Effector memory CD4-positive, alpha-beta T cell (primary cell): ENCODE results near the gene SCARB1.

Experiments used
- DNase-seq, 3 donors: peaks; one replicate each; pipeline ENCODE4 v3.0.0-alpha.2; 2020
- H3K27ac ChIP-seq: 2 replicates; pipeline ENCODE4 v1.7.0; 2013; ENCODE audit warnings: mild to moderate bottlenecking, low read length, moderate library complexity; ENCODE audit not compliant: insufficient read depth, poor library complexity, severe bottlenecking
- H3K27me3 ChIP-seq: replicated peaks from 2 replicates; pipeline ENCODE4 v1.7.0; 2013; ENCODE audit warnings: mild to moderate bottlenecking, low read length; ENCODE audit not compliant: insufficient read depth, control insufficient read depth, poor library complexity, severe bottlenecking
- H3K36me3 ChIP-seq: 2 replicates; pipeline ENCODE4 v1.7.0; 2013; ENCODE audit warnings: mild to moderate bottlenecking, low read length, moderate library complexity; ENCODE audit not compliant: control insufficient read depth, insufficient read depth
- H3K4me1 ChIP-seq: 2 replicates; pipeline ENCODE4 v1.7.0; 2013; ENCODE audit warnings: low read length, mild to moderate bottlenecking; ENCODE audit not compliant: control insufficient read depth, insufficient read depth, poor library complexity, severe bottlenecking
- H3K4me3 ChIP-seq: 2 replicates; pipeline ENCODE4 v1.7.0; 2013; ENCODE audit warnings: low read length, low read depth, mild to moderate bottlenecking; ENCODE audit not compliant: insufficient read depth, poor library complexity, severe bottlenecking
- H3K9me3 ChIP-seq: 2 replicates; pipeline ENCODE4 v1.7.0; 2013; ENCODE audit warnings: mild to moderate bottlenecking, low read length, moderate library complexity; ENCODE audit not compliant: control insufficient read depth

SCARB1 gene

DNA sequence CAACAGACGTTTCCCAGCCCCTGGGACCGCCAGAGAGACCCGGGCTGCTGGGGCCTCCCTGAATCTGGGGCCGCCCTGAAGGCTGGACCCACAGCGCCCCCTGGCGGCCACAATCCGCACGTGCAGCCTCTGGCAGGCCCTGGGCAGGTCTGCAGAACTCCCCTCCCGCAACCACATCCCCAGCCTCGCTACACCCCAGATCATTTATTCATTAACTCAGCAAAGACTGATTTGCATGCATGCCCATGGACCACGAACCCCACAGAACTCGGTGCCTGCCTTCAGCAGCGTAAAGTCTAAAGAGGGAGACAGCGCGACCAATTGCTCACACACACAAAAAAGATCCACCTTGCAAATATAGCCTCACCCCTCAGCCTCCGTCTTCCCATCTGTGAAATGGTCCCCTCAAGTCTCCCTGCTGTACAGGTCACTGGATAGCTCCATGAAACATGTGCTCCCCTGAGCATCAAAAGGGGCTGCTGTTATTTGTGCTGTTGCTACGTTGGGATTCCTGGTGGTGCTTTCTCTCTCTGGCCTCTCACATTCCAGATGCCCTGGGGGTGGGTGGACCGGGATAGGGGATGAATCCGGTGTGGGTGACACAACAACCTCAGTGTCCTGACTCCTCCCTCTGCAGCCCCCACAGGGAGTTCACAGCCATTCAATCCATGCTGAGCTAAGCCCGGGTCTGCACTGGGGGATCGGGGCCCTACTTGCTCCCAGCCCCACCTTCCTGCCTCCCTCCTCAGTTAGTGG is 96.4 kb downstream of the SCARB1 start:
- Histone ChIP-seq H3K9me3 (peaks cover 4% of the 10 kb centered on the region), H3K27ac (no peak overlapping the region), H3K36me3 (no peaks in the 10 kb centered on the region), H3K4me3 (no peak overlapping the region), H3K27me3 (no peaks in the 10 kb centered on the region), H3K4me1 (peaks cover 3% of the 10 kb centered on the region)
- peak; percentile 44 to 71 (median 60) for DNase-seq

DNA sequence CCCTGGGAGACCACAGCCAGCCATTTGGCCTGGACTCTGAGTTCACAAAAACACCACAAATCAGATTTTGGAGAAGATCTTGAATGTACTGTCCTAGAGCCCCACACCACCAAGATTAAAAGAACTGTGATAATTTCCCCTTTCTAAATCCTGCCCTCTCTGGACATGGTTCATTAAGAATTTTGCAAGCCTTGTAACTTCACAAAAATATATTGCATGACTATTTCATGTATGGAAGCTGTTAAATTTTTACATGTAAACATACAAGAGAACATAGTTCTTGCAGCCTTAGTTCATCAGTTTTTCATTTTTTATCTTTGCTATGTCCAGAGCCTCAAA is 97.0 kb downstream of the SCARB1 start:
- Histone ChIP-seq H3K27ac (no peak overlapping the region), H3K36me3 (no peaks in the 10 kb centered on the region), H3K4me3 (no peak overlapping the region), H3K9me3 (peaks cover 4% of the 10 kb centered on the region), H3K4me1 (peaks cover under 1% of the 10 kb centered on the region), H3K27me3 (no peaks in the 10 kb centered on the region)
- DNase-seq: no peak

DNA sequence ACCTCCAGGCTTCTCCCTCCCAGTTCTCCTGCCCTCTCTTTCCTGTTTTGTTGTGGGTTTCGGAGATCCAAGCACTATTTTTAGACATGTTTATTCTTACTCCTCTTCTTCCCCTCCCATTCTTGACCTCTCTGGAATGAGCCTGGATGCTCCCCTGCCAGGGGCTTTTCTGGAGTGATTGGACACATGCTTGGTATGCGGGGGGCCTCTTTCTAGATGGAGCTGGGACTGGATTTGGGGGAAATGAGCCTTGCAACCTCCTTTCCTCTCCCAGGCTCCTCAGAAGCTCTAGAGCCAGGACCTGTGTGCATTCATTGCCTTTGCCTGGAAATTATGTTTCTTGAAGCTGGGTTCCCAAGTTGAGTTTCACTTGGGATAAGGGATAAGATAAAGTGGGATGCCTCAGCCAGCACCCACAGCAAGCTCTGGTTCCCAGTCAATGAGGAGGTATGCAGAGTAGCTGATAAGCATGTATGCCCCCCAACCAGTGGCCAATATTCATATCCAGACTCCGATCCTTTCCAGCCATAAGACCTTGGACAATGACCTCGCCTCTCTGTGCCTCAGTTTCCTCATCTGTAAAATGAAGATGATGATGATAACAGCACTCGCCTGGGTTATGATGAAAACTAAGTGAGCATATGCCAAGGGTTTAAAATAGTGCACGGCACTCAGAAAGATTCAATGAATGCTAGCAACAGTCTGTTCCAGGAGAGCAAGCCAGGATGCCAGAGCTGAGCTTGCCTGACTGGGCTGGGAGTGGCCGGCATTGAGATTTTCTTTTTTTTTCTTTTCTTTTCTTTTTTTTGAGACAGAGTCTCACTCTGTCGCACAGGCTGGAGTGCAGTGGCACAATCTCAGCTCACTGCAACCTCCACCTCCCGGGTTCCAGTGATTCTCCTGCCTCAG is 97.8 kb downstream of the SCARB1 start:
- no peak overlapping the region for H3K27ac ChIP-seq

DNA sequence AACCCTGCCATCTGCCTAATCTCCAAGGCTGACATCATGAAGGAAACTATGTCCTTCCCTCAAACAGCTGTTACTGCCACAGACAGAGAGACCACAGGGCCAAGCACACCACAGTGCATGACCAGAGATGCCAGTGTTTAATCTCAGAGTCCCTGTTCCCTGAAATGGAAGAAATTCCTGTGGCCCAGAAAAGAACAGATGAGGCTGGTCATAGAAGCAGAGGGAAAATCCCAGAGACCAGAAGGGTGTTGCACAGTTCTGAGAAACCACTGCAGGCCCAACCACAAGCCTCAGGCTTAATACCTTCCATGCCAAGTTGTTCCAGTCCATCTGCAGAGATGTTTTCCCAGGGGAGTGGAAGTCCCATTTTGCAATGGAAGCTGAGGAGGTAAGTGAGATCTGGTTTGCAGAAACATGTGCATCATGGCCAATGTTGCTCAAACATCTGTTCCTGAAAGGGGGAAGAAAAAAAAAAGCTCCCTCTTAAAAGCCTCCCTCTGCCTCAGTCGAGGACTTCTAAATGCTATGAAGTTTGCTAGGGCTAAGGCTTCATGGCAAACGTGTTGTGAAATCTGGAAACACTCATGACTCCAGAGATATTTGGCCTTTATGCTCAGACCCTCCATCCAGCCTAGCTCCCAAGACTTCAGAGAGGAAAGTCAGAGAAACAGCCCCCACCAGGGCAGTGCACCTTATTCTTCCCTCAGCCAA is 98.6 kb downstream of the SCARB1 start:
- H3K27ac ChIP-seq: no peak overlapping the region
- no peaks in the 10 kb centered on the region for H3K4me1 ChIP-seq
- peaks cover 4% of the 10 kb centered on the region for H3K9me3 ChIP-seq
- no peak overlapping the region for H3K4me3 ChIP-seq
- DNase-seq: no peak
- no peaks in the 10 kb centered on the region for H3K27me3 ChIP-seq
- no peaks in the 10 kb centered on the region for H3K36me3 ChIP-seq

More for the DNA sequence above, 97.8 kb downstream of the SCARB1 start:
- H3K36me3 ChIP-seq: no peaks in the 10 kb centered on the region
- H3K4me1 ChIP-seq: no peaks in the 10 kb centered on the region
- H3K9me3 ChIP-seq: peaks cover 4% of the 10 kb centered on the region
- H3K27me3 ChIP-seq: no peaks in the 10 kb centered on the region
- H3K4me3 ChIP-seq: no peak overlapping the region
- DNase-seq: no peak

DNA sequence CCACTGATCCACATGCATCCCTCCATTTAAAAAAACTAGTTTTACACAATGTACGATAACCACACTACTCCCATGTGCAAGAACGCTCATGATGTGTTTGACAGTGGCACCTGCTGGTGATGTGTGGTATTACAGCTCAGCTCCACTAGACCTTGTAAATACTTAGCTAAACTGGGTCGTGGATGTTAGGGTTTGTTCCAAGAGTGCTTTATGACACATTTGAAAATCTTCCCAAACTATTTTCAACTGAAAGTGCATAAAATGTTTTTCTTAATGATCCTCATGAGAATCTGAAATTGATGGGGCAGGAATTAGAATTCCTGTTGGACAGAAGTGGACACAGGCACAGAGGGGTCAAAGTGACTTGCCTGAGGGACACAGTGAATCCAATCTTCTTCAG is 99.2 kb downstream of the SCARB1 start:
- no peaks in the 10 kb centered on the region for H3K4me1 ChIP-seq
- DNase-seq: no peak
- no peaks in the 10 kb centered on the region for H3K36me3 ChIP-seq
- peaks cover 4% of the 10 kb centered on the region for H3K9me3 ChIP-seq
- no peak overlapping the region for H3K4me3 ChIP-seq
- H3K27ac ChIP-seq: no peak overlapping the region
- no peaks in the 10 kb centered on the region for H3K27me3 ChIP-seq

DNA sequence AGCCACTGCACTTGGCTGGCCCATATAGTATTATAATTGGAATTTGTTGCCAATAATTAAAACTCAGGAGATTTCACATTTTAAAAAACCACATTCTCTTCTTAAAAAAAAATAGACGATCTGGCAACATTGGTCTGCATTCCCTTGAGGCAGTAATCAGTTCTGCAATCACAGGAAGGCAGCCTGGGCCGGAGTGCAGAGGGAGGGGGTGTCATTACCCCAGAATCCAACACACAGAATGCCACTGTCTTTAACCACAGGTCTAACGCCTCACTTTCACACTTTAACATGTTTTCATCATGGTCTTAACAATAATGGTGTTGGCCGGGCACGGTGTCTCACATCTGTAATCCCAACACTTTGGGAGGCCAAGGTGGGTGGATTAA is 100.1 kb downstream of the SCARB1 start:
- Histone ChIP-seq H3K4me1 (no peaks in the 10 kb centered on the region), H3K27me3 (no peaks in the 10 kb centered on the region), H3K9me3 (peaks cover 4% of the 10 kb centered on the region), H3K27ac (no peak overlapping the region), H3K4me3 (no peak overlapping the region), H3K36me3 (no peaks in the 10 kb centered on the region)
- DNase-seq: no peak

DNA sequence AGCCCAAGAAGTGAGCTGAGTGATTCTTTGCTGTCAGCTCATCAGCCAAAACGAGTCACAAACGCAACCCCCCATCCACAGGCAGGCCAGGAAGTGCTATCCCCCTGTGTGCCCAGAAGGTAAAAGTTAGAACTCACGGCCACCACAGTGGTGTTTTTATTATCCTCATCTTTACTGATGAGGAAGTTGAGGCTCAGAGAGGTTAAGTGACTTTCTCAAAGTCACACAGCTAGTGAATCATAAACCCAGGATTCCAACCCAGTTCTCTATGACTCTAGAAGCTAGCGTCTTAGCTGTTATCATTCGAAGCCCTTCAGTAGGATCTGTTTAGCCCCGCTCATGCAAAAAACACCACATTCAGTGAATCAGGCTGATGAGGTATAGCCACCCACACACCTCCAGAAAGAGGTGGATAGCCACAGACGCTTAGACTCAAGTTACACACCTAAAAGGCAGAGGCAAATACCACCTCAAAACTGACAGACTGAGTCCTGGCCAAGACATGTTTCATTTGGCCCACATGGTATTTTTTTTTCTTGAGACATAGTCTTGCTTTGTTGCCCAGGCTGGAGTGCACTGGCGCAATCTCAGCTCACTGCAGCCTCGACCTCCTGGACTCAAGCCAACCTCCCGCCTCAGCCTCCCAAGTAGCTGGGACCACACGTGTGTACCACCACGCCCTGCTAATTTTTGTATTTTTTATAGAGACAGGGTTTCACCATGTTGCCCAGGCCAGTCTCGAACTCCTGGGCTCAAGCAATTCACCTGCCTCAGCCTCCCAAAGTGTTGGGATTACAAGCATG is 100.7 kb downstream of the SCARB1 start:
- no peak overlapping the region for H3K27ac ChIP-seq
- no peaks in the 10 kb centered on the region for H3K27me3 ChIP-seq
- H3K4me3 ChIP-seq: no peak overlapping the region
- no peak for DNase-seq
- H3K36me3 ChIP-seq: no peaks in the 10 kb centered on the region
- peaks cover 4% of the 10 kb centered on the region for H3K9me3 ChIP-seq
- H3K4me1 ChIP-seq: no peaks in the 10 kb centered on the region

DNA sequence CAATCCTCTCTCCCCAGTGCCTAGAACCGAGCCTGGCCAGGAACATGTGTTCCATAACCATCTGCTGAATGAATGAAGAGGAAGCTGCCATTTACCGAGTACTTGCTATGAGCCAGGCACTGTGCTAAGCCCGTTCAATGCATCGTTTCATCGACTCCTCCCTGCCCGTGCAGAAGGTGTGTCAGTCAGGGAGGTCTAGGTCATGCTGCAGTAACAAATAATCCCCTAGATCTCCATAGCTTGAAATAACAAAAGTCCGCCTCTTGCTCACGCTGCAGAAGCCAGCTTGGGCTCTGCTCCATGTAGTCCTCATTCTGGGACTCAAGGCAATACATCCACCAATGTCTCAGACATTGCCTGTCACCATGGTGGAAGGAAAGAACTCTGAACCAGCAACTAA is 101.3 kb downstream of the SCARB1 start:
- Histone ChIP-seq H3K27me3 (no peaks in the 10 kb centered on the region), H3K36me3 (no peaks in the 10 kb centered on the region), H3K4me3 (no peak overlapping the region), H3K4me1 (no peaks in the 10 kb centered on the region), H3K27ac (no peak overlapping the region), H3K9me3 (peaks cover 4% of the 10 kb centered on the region)
- DNase-seq: no peak

DNA sequence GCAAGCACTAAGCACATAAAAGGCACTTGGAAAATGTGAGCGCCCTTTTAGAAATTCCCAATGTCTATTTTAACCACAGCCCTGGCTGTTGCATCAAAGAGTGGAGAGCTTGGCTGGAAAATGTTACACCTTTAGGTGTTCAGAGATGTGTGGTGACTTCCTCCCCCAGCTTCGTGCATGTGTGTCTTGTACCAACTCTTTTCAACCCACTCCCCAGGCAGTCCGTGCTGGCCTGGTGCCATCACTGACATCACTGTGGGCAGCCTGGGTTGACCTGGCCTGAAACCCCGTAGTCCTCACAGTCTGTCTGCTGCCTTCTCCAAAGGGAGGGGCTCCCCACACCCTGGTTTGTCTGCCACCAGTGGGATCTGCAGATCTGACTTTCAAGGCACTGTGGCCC is 101.8 kb downstream of the SCARB1 start:
- Histone ChIP-seq H3K27ac (no peak overlapping the region), H3K4me1 (no peaks in the 10 kb centered on the region), H3K4me3 (no peak overlapping the region), H3K9me3 (peaks cover 4% of the 10 kb centered on the region), H3K27me3 (no peaks in the 10 kb centered on the region), H3K36me3 (no peaks in the 10 kb centered on the region)
- no peak for DNase-seq
